Caco-2 (cell line): ENCODE data around the gene SPSB4. TPM values are rescaled to one million over a fixed set of nuclear protein-coding genes. Genes with fewer than 3 reads are reported as not detected.

Source experiments
- BruUV-seq: library from RNA; stranded (reverse); fragments of 400-500 nt; replicated peaks from 2 replicates; lab custom pipeline; 2021; lab: Mats Ljungman, UMichigan
- CTCF ChIA-PET: fragments of 300-600 bp; sonication (Branson Sonifier 250); formaldehyde crosslinking; loops from one replicate; lab custom pipeline; 2022; ENCODE audit warnings: antibody characterized with exemption; lab: Charles Lee
- POLR2A ChIA-PET: fragments of 300-600 bp; sonication (Branson Sonifier 250); formaldehyde crosslinking; loops from one replicate; lab custom pipeline; 2022; ENCODE audit warnings: antibody characterized with exemption; lab: Charles Lee
- DNase-seq, 2 experiments: peaks; one replicate each; pipeline versions ENCODE4 v3.0.0 to v3.0.0-alpha.2; 2020 to 2022
- H3K27me3 ChIP-seq: replicated peaks from 2 replicates; pipeline ENCODE4 v1.6.0; 2011; ENCODE audit warnings: low read length; ENCODE audit not compliant: control insufficient read depth, insufficient read depth
- H3K36me3 ChIP-seq: 2 replicates; pipeline ENCODE4 v1.5.1; 2011; ENCODE audit warnings: low read length; ENCODE audit not compliant: control insufficient read depth, insufficient read depth
- H3K4me1 ChIP-seq: fragments of 250-450 bp; sonication (Bioruptor Pico); 2 replicates; pipeline ENCODE4 v1.5.1; 2020; ENCODE audit warnings: mild to moderate bottlenecking
- H3K4me3 ChIP-seq: 2 replicates; pipeline ENCODE4 v1.5.1; 2011; ENCODE audit warnings: low read depth, mild to moderate bottlenecking, control low read depth, low read length
- H3K9me3 ChIP-seq: fragments of 250-450 bp; sonication (Bioruptor Pico); 2 replicates; pipeline ENCODE4 v1.5.1; 2020; ENCODE audit warnings: mild to moderate bottlenecking, moderate library complexity
- H3K27ac Mint-ChIP-seq: one replicate; pipeline ENCODE4 v1.8.0; 2022; ENCODE audit warnings: mixed read lengths; ENCODE audit not compliant: unreplicated experiment
- H3K27me3 Mint-ChIP-seq: one replicate; pipeline ENCODE4 v1.8.0; 2022; ENCODE audit warnings: mixed read lengths; ENCODE audit not compliant: insufficient read depth, unreplicated experiment
- H3K36me3 Mint-ChIP-seq: one replicate; pipeline ENCODE4 v1.8.0; 2022; ENCODE audit warnings: mild to moderate bottlenecking, mixed read lengths; ENCODE audit not compliant: insufficient read depth, unreplicated experiment
- H3K4me1 Mint-ChIP-seq: one replicate; pipeline ENCODE4 v1.8.0; 2022; ENCODE audit warnings: low read depth, mixed read lengths; ENCODE audit not compliant: unreplicated experiment
- H3K4me3 Mint-ChIP-seq: one replicate; pipeline ENCODE4 v1.8.0; 2022; ENCODE audit warnings: mild to moderate bottlenecking, moderate library complexity, mixed read lengths; ENCODE audit not compliant: unreplicated experiment
- H3K9me3 Mint-ChIP-seq: one replicate; pipeline ENCODE4 v1.8.0; 2022; ENCODE audit warnings: mixed read lengths; ENCODE audit not compliant: unreplicated experiment
- intact Hi-C: fragments of 100-400 bp; cut with micrococcal nuclease; formaldehyde crosslinking; loops from one replicate; pipeline ENCODE4 v1.10.0; 2022; ENCODE audit not compliant: unreplicated experiment
- total RNA-seq: library from RNA; stranded (reverse); gene quantifications from 2 replicates; pipeline ENCODE4 v1.2.3, GENCODE V29; 2022
- TF ChIP-seq, protein P1 (sequence below), 2 experiments: fragments of 200-600 bp in 1 of 2; IDR thresholded peaks; 1 replicate in 1 of 2; 2 replicates in 1 of 2; pipeline versions ENCODE4 v1.5.1 to v1.8.0; 2011 to 2022; ENCODE audit warnings: antibody characterized with exemption in 1 of 2, control low read depth in 1 of 2, inconsistent platforms in 1 of 2, low read depth in 1 of 2, low read length in 1 of 2, mild to moderate bottlenecking in 1 of 2, moderate library complexity in 1 of 2; ENCODE audit not compliant: insufficient read depth in 1 of 2, severe bottlenecking in 1 of 2, unreplicated experiment in 1 of 2

Gene SPSB4
- total RNA-seq, 1 experiment from 2014 or later, result not detected

DNA sequence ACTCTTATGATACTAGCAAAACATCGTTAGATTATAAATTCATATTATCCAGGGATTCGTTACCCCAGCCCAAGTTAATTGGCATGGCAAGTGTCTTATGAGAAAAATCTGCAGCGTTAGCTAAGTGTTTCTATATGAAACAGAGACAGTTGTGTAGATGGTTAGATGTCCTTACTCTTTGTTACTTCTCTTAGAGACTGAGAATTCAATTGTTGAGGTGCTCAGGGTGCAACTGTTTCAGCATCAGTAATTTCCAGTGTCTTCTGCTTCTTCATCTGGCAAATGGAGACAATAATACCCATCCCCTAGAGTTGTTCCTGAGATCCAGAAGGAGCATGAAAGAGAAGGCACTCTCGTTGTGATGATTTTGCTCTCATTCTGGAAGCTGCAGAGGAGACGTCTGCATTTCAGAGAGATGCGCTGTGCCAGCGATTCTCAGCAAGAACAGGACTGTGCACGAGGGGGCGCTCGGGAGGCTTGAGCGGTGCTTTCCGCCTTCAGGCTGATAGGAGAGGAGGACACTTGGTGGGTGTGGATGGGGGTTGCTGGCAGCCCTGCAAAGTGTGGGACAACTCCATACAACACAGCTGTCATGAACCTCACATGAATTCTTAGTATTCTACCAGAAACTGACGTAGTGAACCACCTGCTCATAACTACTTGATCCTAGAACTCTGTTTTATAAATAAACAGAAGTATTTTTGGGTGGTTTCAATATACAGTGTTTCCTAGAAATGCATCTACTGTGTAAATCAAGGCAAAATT lies 39.7 kb upstream of the SPSB4 start:
- Mint-ChIP-seq H3K27ac (no peak overlapping the region), H3K9me3 (no peaks in the 10 kb centered on the region), H3K27me3 (no peaks in the 10 kb centered on the region), H3K4me3 (no peak overlapping the region), H3K4me1 (no peaks in the 10 kb centered on the region), H3K36me3 (no peaks in the 10 kb centered on the region)
- intact Hi-C loops, result loop anchor here (1.0 to 5.0 kb wide), 3 partner anchors 61 to 181 kb away; no protein-coding TSS in a partner anchor
- Histone ChIP-seq H3K4me3 (no peak overlapping the region), H3K27me3 (no peaks in the 10 kb centered on the region), H3K9me3 (0 out of 2 replicates have a peak, but pooled peaks cover 3% of the 10 kb centered on the region), H3K36me3 (no peaks in the 10 kb centered on the region), H3K4me1 (no peaks in the 10 kb centered on the region)
- DNase-seq, result peak; percentile 76 to 85
- BruUV-seq, result no TSS peak
- TF ChIP-seq, protein P1, sequence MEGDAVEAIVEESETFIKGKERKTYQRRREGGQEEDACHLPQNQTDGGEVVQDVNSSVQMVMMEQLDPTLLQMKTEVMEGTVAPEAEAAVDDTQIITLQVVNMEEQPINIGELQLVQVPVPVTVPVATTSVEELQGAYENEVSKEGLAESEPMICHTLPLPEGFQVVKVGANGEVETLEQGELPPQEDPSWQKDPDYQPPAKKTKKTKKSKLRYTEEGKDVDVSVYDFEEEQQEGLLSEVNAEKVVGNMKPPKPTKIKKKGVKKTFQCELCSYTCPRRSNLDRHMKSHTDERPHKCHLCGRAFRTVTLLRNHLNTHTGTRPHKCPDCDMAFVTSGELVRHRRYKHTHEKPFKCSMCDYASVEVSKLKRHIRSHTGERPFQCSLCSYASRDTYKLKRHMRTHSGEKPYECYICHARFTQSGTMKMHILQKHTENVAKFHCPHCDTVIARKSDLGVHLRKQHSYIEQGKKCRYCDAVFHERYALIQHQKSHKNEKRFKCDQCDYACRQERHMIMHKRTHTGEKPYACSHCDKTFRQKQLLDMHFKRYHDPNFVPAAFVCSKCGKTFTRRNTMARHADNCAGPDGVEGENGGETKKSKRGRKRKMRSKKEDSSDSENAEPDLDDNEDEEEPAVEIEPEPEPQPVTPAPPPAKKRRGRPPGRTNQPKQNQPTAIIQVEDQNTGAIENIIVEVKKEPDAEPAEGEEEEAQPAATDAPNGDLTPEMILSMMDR (IDR thresholded peaks at IDR 0.05; ENCODE audit: insufficient read depth in 1 of 2, low read depth in 1 of 2, low read length in 1 of 2, severe bottlenecking in 1 of 2, unreplicated experiment in 1 of 2), result peak; percentile 78 to 91
- ChIA-PET CTCF (interaction anchor here (1.0 to 2.6 kb wide), 6 partner anchors 11 to 217 kb away, joined by 4 to 10 read pairs (median 6); no protein-coding TSS in a partner anchor), POLR2A (no interaction called here)

DNA sequence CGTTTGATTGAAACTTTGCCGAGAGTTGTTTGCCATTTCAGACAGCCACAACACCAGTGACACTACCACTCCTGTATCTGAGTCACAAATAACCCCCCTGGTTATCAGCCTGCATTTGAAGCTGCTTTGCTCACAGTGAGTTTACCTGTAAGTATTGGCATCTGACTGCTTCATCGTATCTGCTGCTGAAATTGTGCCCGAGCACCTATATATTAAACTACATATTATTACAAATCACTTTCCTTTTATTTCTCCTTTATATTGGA lies 39.2 kb upstream of the SPSB4 start:
- intact Hi-C loops, result loop anchor here (1.0 to 5.0 kb wide), 3 partner anchors 60 to 180 kb away; no protein-coding TSS in a partner anchor
- no peak for DNase-seq
- TF ChIP-seq, protein P1 (IDR thresholded peaks at IDR 0.05; ENCODE audit: insufficient read depth in 1 of 2, low read depth in 1 of 2, low read length in 1 of 2, severe bottlenecking in 1 of 2, unreplicated experiment in 1 of 2), result no peak
- Mint-ChIP-seq H3K36me3 (no peaks in the 10 kb centered on the region), H3K4me3 (no peak overlapping the region), H3K9me3 (no peaks in the 10 kb centered on the region), H3K27me3 (no peaks in the 10 kb centered on the region), H3K4me1 (no peaks in the 10 kb centered on the region), H3K27ac (no peak overlapping the region)
- no TSS peak for BruUV-seq
- ChIA-PET CTCF (interaction anchor here (1.5 to 2.6 kb wide), 5 partner anchors 92 to 216 kb away, joined by 4 to 10 read pairs (median 6); no protein-coding TSS in a partner anchor), POLR2A (no interaction called here)
- Histone ChIP-seq H3K27me3 (no peaks in the 10 kb centered on the region), H3K9me3 (no peaks in the 10 kb centered on the region), H3K4me1 (no peaks in the 10 kb centered on the region), H3K4me3 (no peak overlapping the region), H3K36me3 (no peaks in the 10 kb centered on the region)

DNA sequence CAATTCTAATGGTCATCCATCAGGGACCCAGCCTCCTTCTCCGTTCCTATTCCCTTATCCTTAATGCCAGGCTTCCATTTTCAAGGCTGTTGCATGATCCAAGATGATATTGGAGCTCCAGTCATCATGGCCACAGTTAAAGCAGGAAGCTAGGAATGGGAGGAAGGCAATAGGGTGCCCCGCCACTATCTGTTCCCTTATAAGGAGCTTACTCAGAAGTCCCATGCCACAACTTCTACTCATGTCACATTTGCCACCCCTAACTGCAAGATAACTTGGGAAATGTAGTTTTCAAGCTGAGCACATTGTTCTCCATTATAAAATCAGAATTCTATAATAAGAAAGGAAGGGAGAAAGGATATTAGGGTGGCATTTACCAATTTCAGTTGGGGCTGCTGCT lies 38.6 kb upstream of the SPSB4 start:
- Histone ChIP-seq H3K36me3 (no peaks in the 10 kb centered on the region), H3K27me3 (no peaks in the 10 kb centered on the region), H3K4me3 (no peak overlapping the region), H3K9me3 (no peaks in the 10 kb centered on the region), H3K4me1 (no peaks in the 10 kb centered on the region)
- TF ChIP-seq, protein P1 (IDR thresholded peaks at IDR 0.05; ENCODE audit: insufficient read depth in 1 of 2, low read depth in 1 of 2, low read length in 1 of 2, severe bottlenecking in 1 of 2, unreplicated experiment in 1 of 2), result no peak
- no peak overlapping the region for H3K27ac Mint-ChIP-seq
- H3K4me1 Mint-ChIP-seq, result no peaks in the 10 kb centered on the region
- H3K27me3 Mint-ChIP-seq, result no peaks in the 10 kb centered on the region
- intact Hi-C loops, result loop anchor here (5.0 kb wide), 1 partner anchor 60 kb away; no protein-coding TSS in a partner anchor
- BruUV-seq, result no TSS peak
- no peaks in the 10 kb centered on the region for H3K9me3 Mint-ChIP-seq
- no peak overlapping the region for H3K4me3 Mint-ChIP-seq
- no peak for DNase-seq
- ChIA-PET POLR2A (no interaction called here), CTCF (interaction anchor here (0.7 to 2.6 kb wide), 5 partner anchors 58 to 216 kb away, joined by 3 to 10 read pairs (median 6); no protein-coding TSS in a partner anchor)
- no peaks in the 10 kb centered on the region for H3K36me3 Mint-ChIP-seq
